PC-3 (cell line): ENCODE data around the gene ZNF862. TPM values are rescaled to one million over a fixed set of nuclear protein-coding genes. Genes with fewer than 3 reads are reported as not detected.

Experiments
- ATAC-seq: fragments of 200-7000 bp; cut with Tn5 transposase; 2 replicates; pipeline ENCODE4 v1.9.1; 2020; ENCODE audit warnings: mild to moderate bottlenecking, moderate library complexity
- BruUV-seq: library from RNA; stranded (reverse); fragments of 400-500 nt; replicated peaks from 2 replicates; lab custom pipeline; 2021; lab: Mats Ljungman, UMichigan
- CTCF ChIA-PET: fragments of 300-600 bp; sonication (Branson Sonifier 250); formaldehyde crosslinking; loops from one replicate; lab custom pipeline; 2022; ENCODE audit warnings: antibody characterized with exemption; lab: Charles Lee
- POLR2A ChIA-PET: fragments of 300-600 bp; sonication (Branson Sonifier 250); formaldehyde crosslinking; loops from one replicate; lab custom pipeline; 2022; ENCODE audit warnings: antibody characterized with exemption; ENCODE audit not compliant: unreplicated experiment; lab: Charles Lee
- DNase-seq: peaks from one replicate; pipeline ENCODE4 v3.0.0-alpha.2; 2015
- H2AFZ ChIP-seq: fragments of 300-600 bp; sonication (generic); 2 replicates; pipeline ENCODE4 v1.6.0; 2016; ENCODE audit warnings: antibody characterized with exemption, low read length
- H3F3A ChIP-seq: fragments of 300-600 bp; sonication (generic); one replicate; pipeline ENCODE4 v1.6.0; 2017; ENCODE audit warnings: antibody characterized with exemption, low read length, control low read depth, mild to moderate bottlenecking; ENCODE audit not compliant: unreplicated experiment
- H3K27ac ChIP-seq: fragments of 300-600 bp; sonication (generic); 2 replicates; pipeline ENCODE4 v1.5.1; 2016; ENCODE audit warnings: mild to moderate bottlenecking, low read length
- H3K27me3 ChIP-seq: fragments of 300-600 bp; sonication (generic); 2 replicates; pipeline ENCODE4 v1.6.1; 2016; ENCODE audit warnings: low read length, mixed read lengths
- H3K36me3 ChIP-seq: fragments of 300-600 bp; sonication (generic); 2 replicates; pipeline ENCODE4 v1.6.1; 2016; ENCODE audit warnings: low read depth, mixed run types, low read length, mixed read lengths
- H3K4me1 ChIP-seq: fragments of 300-600 bp; sonication (generic); 2 replicates; pipeline ENCODE4 v1.5.1; 2016; ENCODE audit warnings: low read length; ENCODE audit not compliant: insufficient read depth
- H3K4me2 ChIP-seq: fragments of 300-600 bp; sonication (generic); 2 replicates; pipeline ENCODE4 v1.6.0; 2016; ENCODE audit warnings: low read length
- H3K4me3 ChIP-seq: fragments of 300-600 bp; sonication (generic); 2 replicates; pipeline ENCODE4 v1.5.1; 2016; ENCODE audit warnings: mild to moderate bottlenecking, low read length, mixed read lengths
- H3K79me2 ChIP-seq: fragments of 300-600 bp; sonication (generic); 2 replicates; pipeline ENCODE4 v1.6.1; 2017; ENCODE audit warnings: low read length, mixed read lengths
- H3K9ac ChIP-seq: fragments of 300-600 bp; sonication (generic); 2 replicates; pipeline ENCODE4 v1.6.0; 2016; ENCODE audit warnings: mild to moderate bottlenecking, low read length
- H3K9me2 ChIP-seq: fragments of 300-600 bp; sonication (generic); replicated peaks from 2 replicates; pipeline ENCODE4 v1.6.1; 2016; ENCODE audit warnings: mixed run types, low read length, mixed read lengths
- H3K9me3 ChIP-seq: fragments of 300-600 bp; sonication (generic); 2 replicates; pipeline ENCODE4 v1.6.1; 2016; ENCODE audit warnings: low read length, mixed read lengths
- H4K20me1 ChIP-seq: fragments of 300-600 bp; sonication (generic); 2 replicates; pipeline ENCODE4 v1.6.1; 2016; ENCODE audit warnings: low read length, mixed read lengths
- CTCF ChIP-seq: fragments of 300-600 bp; sonication (generic); conservative IDR thresholded peaks from 2 replicates; pipeline ENCODE4 v1.5.1; 2017; ENCODE audit warnings: antibody characterized with exemption, low read depth, mild to moderate bottlenecking, low read length
- EZH2 ChIP-seq: fragments of 300-600 bp; sonication (generic); IDR thresholded peaks from one replicate; pipeline ENCODE4 v1.6.1; 2017; ENCODE audit warnings: antibody characterized with exemption, mild to moderate bottlenecking, low read length; ENCODE audit not compliant: unreplicated experiment
- EZH2phosphoT487 ChIP-seq: fragments of 300-600 bp; sonication (generic); IDR thresholded peaks from 2 replicates; pipeline ENCODE4 v1.6.1; 2018; ENCODE audit warnings: mild to moderate bottlenecking, antibody characterized with exemption, low read length, borderline replicate concordance
- intact Hi-C: fragments of 100-400 bp; cut with micrococcal nuclease; formaldehyde crosslinking; loops from 2 replicates; pipeline ENCODE4 v1.9.0; 2023
- total RNA-seq: library from RNA; depleted of rRNA; stranded (reverse); fragments of >200 nt; gene quantifications from 2 replicates; pipeline ENCODE4 v1.2.3, GENCODE V29; 2014

Gene ZNF862
- total RNA-seq, 1 experiment from 2014 or later, result 3.0 TPM

- no peaks in the 10 kb centered on the region for H3K9me2 ChIP-seq
- H3K4me1 ChIP-seq, result no peaks in the 10 kb centered on the region
- H2AFZ ChIP-seq, result no peak overlapping the region
- intact Hi-C loops, result loop anchor here (10.0 kb wide), 1 partner anchor 241 kb away; no protein-coding TSS in a partner anchor
- no peak overlapping the region for H3K27ac ChIP-seq
- H3K9me3 ChIP-seq, result no peaks in the 10 kb centered on the region
- H3K4me2 ChIP-seq, result no peak overlapping the region
- no peak for DNase-seq
- H3K9ac ChIP-seq, result no peak overlapping the region
- no peaks in the 10 kb centered on the region for H4K20me1 ChIP-seq
- H3K36me3 ChIP-seq, result no peaks in the 10 kb centered on the region
- ATAC-seq, result no peak
- H3F3A ChIP-seq, result no peaks in the 10 kb centered on the region
- no peaks in the 10 kb centered on the region for H3K79me2 ChIP-seq
- H3K27me3 ChIP-seq, result no peaks in the 10 kb centered on the region
- CTCF ChIA-PET, result no interaction called here
- H3K4me3 ChIP-seq, result no peak overlapping the region
- TF ChIP-seq CTCF, result no peak
- no peak for TF ChIP-seq EZH2phosphoT487
- TF ChIP-seq EZH2, result no peak
- no TSS peak for BruUV-seq
- POLR2A ChIA-PET, result no interaction called here
Observed at GRCh38 chr7:149804106-149804505, 34.1 kb upstream of the ZNF862 start.

GRCh38 chr7:149806726-149807125 is 31.4 kb upstream of the ZNF862 start:
- no peak overlapping the region for H3K27ac ChIP-seq
- H3K9ac ChIP-seq, result no peak overlapping the region
- H3K36me3 ChIP-seq, result no peaks in the 10 kb centered on the region
- no peaks in the 10 kb centered on the region for H3K9me3 ChIP-seq
- H4K20me1 ChIP-seq, result no peaks in the 10 kb centered on the region
- ChIA-PET CTCF (no interaction called here), POLR2A (no interaction called here)
- H3K9me2 ChIP-seq, result no peaks in the 10 kb centered on the region
- no peak overlapping the region for H3K4me2 ChIP-seq
- no peaks in the 10 kb centered on the region for H3K4me1 ChIP-seq
- no TSS peak for BruUV-seq
- H2AFZ ChIP-seq, result no peak overlapping the region
- no peaks in the 10 kb centered on the region for H3K27me3 ChIP-seq
- H3K4me3 ChIP-seq, result no peak overlapping the region
- DNase-seq (no peak), ATAC-seq (no peak)
- TF ChIP-seq EZH2 (no peak), CTCF (no peak), EZH2phosphoT487 (no peak)
- H3F3A ChIP-seq, result no peaks in the 10 kb centered on the region
- no peaks in the 10 kb centered on the region for H3K79me2 ChIP-seq
- intact Hi-C loops, result loop anchor here (10.0 kb wide), 1 partner anchor 238 kb away; no protein-coding TSS in a partner anchor

- BruUV-seq, result no TSS peak
- POLR2A ChIA-PET, result interaction anchor here (0.7 kb wide), 1 partner anchor 59 kb away, joined by 6 read pairs; no protein-coding TSS in a partner anchor
- no peaks in the 10 kb centered on the region for H3K4me1 ChIP-seq
- H2AFZ ChIP-seq, result no peak overlapping the region
- no peaks in the 10 kb centered on the region for H3K27me3 ChIP-seq
- DNase-seq, result no peak
- no peaks in the 10 kb centered on the region for H3K36me3 ChIP-seq
- H3K79me2 ChIP-seq, result no peaks in the 10 kb centered on the region
- H3F3A ChIP-seq, result no peaks in the 10 kb centered on the region
- H3K4me2 ChIP-seq, result no peak overlapping the region
- no peaks in the 10 kb centered on the region for H4K20me1 ChIP-seq
- CTCF ChIA-PET, result no interaction called here
- no peaks in the 10 kb centered on the region for H3K9me3 ChIP-seq
- TF ChIP-seq EZH2 (no peak), EZH2phosphoT487 (no peak), CTCF (no peak)
- H3K27ac ChIP-seq, result no peak overlapping the region
- intact Hi-C loops, result loop anchor here (10.0 kb wide), 1 partner anchor 236 kb away; no protein-coding TSS in a partner anchor
- H3K9me2 ChIP-seq, result no peaks in the 10 kb centered on the region
- no peak overlapping the region for H3K9ac ChIP-seq
- ATAC-seq, result no peak
- no peak overlapping the region for H3K4me3 ChIP-seq
Observed at GRCh38 chr7:149808311-149808710, 29.9 kb upstream of the ZNF862 start.
